GM19463 (cell line): ENCODE data around the gene CEMIP2.

Experiments used
- ATAC-seq: cut with Tn5 transposase; IDR thresholded peaks from one replicate; pipeline ENCODE4 v1.9.1; 2021; ENCODE audit warnings: mild to moderate bottlenecking, moderate library complexity; ENCODE audit not compliant: unreplicated experiment

CEMIP2 gene

GRCh38 chr9:71778085-71778484 is 9.8 kb upstream of the CEMIP2 start:
- no peak for ATAC-seq

GRCh38 chr9:71774920-71775319 is 6.6 kb upstream of the CEMIP2 start:
- ATAC-seq, result peak; percentile 84

GRCh38 chr9:71772726-71773125 is 4.4 kb upstream of the CEMIP2 start:
- ATAC-seq, result no peak

- no peak for ATAC-seq
These were observed 1.9 kb upstream of the CEMIP2 start for GRCh38 chr9:71770170-71770569.

- ATAC-seq, result peak; percentile 26
These were observed 1.2 kb upstream of the CEMIP2 start for GRCh38 chr9:71769175-71770161.

- ATAC-seq, result no peak
These were observed 464 bp downstream of the CEMIP2 start for GRCh38 chr9:71767776-71768321.

DNA sequence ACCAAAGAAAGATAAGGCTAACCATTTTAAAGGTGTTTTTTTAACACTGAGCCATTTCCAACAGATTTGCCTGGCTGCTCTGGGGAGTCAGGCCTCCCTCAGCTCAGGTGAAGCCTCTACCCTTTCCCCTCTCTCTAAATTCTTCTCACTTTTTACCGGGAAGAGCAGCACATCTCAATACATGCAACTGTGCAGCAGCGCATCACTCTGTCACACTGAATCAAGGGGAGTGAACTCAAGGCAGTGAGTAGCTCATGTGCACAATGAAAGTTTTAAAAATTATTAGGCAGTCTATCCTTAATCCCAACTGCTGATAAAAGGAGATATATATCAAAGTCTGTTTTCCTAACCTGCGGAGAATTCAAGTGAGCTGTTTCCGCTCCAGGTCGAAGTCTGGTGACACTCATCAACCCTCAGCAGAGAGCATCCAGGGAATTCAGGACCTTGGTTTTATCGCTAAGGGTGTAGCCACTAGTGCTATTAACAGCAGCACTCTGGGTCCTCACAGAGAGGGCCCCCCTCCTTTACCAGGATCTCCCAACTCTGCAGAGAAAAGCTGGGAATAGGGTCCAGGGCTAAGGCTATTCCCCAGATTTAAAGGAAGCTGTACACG is 1.0 kb downstream of the CEMIP2 start:
- no peak for ATAC-seq

DNA sequence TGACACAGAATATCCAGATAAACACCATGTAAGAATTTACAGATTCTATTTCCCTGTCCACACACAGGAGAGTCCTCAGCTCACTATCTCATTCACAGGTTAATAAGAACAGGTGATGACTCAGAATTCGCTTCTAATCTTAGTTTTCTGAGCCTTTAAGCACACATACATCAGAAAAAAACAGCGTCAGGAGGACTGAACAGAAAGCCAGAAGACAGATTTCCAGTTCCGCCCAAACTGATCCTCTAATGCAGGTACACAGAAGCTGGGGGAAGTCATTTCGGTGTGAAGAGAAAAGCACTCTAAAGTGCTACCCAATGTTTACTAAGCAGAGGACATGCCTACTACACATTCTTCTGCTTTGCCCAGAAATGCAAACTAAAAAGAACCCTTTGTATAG is 1.6 kb downstream of the CEMIP2 start:
- peak; percentile 18 for ATAC-seq

GRCh38 chr9:71765693-71766092 is 2.6 kb downstream of the CEMIP2 start:
- ATAC-seq, result no peak

DNA sequence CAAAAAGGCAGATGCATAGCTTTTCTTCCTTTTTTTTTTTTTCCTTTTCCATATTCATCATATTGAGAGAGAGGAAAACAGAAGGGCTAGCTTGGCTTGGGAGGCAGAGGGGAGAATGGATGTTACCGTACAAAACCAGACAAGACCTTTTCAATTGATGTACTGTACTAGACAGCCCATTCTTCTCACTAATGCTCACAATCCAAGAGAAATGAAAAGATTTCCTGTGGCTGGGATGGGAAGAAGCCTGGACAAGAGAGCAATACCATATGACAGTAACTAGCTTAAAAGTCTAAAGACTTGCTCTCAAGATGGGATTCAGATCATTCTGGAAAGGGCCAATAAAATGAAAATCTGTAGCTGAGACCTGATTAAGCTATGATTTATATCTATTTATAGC is 3.4 kb downstream of the CEMIP2 start:
- ATAC-seq, result no peak

DNA sequence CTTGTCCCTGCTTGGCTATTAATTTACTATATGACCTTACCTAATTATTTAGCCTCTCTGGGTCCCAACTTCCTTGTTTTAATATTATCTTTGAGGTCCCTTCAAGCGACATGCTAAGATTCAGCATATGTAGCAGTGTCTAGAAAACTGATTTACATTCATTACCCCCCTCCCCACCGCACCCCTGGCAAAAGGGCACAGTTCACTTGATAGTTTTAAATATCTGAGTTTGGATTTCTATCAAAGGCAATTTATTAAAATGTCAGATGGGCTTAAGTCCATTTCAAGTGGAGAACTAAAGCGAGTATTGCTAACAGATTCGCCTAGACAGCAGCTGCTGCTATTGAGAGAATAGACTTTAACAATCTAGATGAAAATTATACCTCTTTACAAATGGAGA is 3.9 kb downstream of the CEMIP2 start:
- ATAC-seq, result no peak

DNA sequence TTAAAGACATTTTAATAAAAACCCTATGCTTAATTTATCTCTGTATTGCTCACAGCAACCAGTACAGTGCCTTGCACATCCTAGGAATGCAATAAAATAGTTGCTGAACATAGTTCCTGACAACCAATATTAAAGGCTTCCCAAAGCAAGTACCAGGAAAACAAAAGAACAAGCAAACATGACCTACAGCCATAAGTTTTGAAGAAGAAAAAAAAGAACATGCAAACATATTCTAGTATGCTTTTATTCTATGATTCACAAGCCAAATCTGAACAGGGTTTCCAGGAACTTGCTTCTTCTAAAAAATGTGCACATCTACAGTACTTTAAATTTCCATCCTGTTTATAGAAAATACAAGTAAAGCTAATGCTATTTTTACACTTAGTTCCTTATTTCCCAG is 4.5 kb downstream of the CEMIP2 start:
- ATAC-seq, result no peak

- no peak for ATAC-seq
These were observed 5.2 kb downstream of the CEMIP2 start for GRCh38 chr9:71762900-71763653.

DNA sequence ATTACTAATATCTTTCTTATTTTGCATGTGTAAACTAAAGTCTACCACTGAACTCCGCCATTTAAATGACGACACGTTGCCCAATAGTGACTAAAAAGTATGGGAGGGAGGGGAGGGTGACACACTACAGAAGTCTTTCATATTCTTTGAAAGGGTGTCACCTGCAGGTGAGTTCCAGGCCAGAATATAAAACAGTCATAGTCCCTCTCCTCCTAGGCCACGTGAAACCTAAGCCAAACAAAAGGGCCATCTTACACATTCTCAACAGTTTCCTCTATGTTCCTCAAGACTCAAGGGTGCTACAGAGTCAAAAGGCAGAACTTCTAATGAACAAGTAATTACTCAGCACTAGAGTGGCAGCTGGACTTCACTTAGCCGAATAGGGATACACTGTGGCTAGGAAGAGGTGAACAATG is 6.4 kb downstream of the CEMIP2 start:
- no peak for ATAC-seq

DNA sequence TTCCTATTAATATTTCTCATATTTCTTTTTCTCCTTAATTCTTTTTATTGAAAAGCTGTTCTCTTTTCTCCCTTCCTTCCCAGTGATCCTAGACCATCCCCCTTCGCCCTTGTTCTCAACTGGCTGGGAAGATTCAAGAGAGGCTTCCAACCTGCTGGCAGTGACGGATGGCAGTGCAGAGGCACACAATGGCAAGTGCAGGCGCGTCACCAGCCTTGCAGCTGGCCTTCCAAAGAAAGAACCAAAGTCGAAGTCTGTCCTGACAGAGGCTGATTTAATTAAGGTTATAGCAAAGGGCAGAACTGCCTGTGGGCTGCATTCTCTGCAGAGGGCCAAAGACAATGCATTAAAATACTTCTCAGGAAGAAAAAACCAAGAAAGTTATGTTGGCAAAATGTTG is 7.4 kb downstream of the CEMIP2 start:
- no peak for ATAC-seq

DNA sequence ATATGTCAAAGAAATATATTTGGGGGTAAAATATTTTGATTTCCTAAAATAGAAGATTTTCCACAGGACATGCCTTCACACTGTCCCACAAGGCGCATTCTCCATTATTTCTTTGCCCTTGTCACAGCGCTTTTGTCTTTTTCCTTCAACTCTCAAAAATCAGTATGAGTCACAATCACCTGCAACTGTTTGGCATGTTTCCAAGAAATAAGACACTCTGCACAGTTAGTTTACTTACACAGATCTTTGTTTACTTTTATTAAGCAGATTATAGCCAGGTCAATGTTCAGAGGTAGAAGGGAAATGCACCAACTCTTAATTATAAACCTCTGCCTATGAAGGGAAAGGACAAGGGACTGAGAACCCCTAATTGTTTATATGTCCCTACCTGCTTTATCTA is 9.5 kb downstream of the CEMIP2 start:
- ATAC-seq, result no peak

GRCh38 chr9:71758277-71758676 is 10.0 kb downstream of the CEMIP2 start:
- no peak for ATAC-seq

DNA sequence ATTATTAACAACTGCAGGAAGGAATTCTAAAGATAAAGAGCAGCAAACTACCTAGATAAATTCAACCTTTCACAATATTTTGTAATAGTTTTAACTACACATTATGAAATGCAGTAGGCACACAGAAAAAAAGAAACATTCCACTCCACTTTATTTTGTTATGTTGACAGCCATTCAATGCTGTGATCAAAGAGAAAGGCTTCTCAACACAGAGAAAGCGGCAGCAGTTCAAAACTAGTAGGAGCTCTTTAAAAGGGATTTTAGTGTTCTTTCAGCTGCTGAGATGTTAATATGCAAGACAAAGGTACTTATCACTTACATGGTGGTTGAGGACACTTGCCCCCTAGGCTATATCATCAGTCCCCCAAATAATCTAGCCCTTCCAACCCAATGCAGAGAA is 11.6 kb downstream of the CEMIP2 start:
- ATAC-seq, result no peak

- no peak for ATAC-seq
These were observed 12.4 kb downstream of the CEMIP2 start for GRCh38 chr9:71755869-71756268.

DNA sequence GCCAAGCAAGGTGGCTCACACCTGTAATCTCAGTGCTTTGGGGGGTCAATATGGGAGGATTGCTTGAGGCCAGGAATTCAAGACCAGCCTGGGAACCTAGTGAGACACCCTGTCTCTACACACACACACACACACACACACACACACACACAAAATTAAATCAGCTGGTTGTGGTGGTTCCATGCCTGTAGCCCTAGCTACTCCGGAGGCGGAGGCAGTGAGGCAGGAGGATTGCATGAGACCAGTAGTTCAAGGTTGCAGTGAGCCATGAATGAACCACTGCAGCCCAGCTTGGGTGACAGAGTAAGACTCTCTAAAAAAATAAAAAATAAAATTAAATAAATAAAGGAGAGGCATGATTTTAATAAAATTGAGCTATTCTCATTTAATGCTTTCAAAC is 13.1 kb downstream of the CEMIP2 start:
- no peak for ATAC-seq

GRCh38 chr9:71754151-71754550 is 14.2 kb downstream of the CEMIP2 start:
- no peak for ATAC-seq
